Natural killer cell treated with Interleukin-12 subunit alpha and Interleukin-12 subunit beta and Interleukin-15 and Interleukin-18, amount 100 ng/mL, for 72 hours (primary cell): ENCODE measurements around the gene LAMB2. TPM values are rescaled to one million over a fixed set of nuclear protein-coding genes. Genes with fewer than 3 reads are reported as not detected.

Source experiments
- ATAC-seq, 2 donors: fragments of 150-1000 bp; cut with Tn5 transposase in 1 of 2; sonication (Bioruptor Pico), chemical (Tn5 transposase) in 1 of 2; 2 replicates each; pipeline ENCODE4 v1.10.0; 2021
- DNase-seq: peaks from one replicate; pipeline ENCODE4 v3.0.0; 2022; ENCODE audit warnings: low spot score
- H3K27ac Mint-ChIP-seq, 2 donors: 1 replicate in 1 of 2; 2 replicates in 1 of 2; pipeline ENCODE4 v1.8.0; 2022; ENCODE audit warnings: mixed read lengths in 2 of 2, mild to moderate bottlenecking in 1 of 2, moderate library complexity in 1 of 2
- H3K27me3 Mint-ChIP-seq, 2 donors: 1 replicate in 1 of 2; 2 replicates in 1 of 2; pipeline ENCODE4 v1.8.0; 2022; ENCODE audit warnings: mixed read lengths in 2 of 2
- H3K36me3 Mint-ChIP-seq: one replicate; pipeline ENCODE4 v1.8.0; 2022; ENCODE audit warnings: mixed read lengths
- H3K4me1 Mint-ChIP-seq, 2 donors: 1 replicate in 1 of 2; 2 replicates in 1 of 2; pipeline ENCODE4 v1.8.0; 2022; ENCODE audit warnings: low read depth in 2 of 2, mixed read lengths in 2 of 2, mild to moderate bottlenecking in 1 of 2
- H3K4me3 Mint-ChIP-seq: one replicate; pipeline ENCODE4 v1.8.0; 2022; ENCODE audit warnings: mixed read lengths
- H3K9me3 Mint-ChIP-seq: 2 replicates; pipeline ENCODE4 v1.8.0; 2022; ENCODE audit warnings: mixed read lengths
- total RNA-seq, 2 donors: library from RNA; stranded (reverse); gene quantifications; one replicate each; pipeline ENCODE4 v1.2.3, GENCODE V29; 2022

LAMB2 gene
- not detected for total RNA-seq

DNA sequence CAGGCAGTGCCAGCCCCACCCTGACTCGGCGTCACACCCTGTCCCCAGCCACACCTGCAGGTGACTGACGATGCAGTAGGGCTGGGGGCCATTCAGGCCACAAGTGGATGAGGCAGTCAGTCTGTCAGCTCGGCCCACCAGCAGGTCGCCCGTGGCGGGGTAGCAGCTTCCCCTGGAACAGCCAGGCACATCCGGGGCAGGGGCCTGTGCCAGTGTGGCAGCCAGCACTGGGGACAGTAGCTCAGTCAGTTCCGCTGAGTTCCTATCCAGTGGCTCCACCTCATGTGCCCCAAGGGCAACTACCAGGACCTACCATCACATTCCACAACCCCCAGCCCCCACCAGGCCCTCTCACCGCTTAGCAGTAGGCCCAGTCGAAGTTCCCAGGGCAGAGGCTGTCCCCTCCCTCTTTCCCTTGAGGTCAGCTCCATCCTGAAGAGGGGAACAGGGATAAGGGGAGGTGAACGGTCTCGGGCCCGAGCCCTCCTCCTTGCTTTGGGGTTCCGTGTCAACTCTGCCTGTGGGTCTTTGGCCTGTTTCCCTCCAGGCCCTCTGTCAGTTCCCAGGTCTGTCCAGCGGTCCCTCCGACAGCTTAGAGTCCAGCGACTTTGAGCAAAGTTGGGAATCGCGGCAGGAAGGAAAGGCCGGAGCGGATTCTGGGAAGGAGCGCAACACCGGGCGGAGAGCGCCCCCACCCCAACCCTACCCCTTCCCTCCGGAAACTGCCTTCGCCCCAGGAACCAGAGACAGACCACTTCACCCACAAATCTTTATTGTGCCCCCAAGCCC lies at the start of gene LAMB2:
Gene LAMB2 (minus strand): TSS at position 614 of the 789 bp plus-strand sequence. CDS start 183 bp downstream, at position 431.
- ATAC-seq (no peak), DNase-seq (no peak)
- Mint-ChIP-seq H3K4me3 (peak within 1 kb of the TSS; percentile 20), H3K9me3 (no peaks in the 10 kb centered on the region), H3K4me1 (no peaks in the 10 kb centered on the region), H3K27me3 (peaks cover 0 to 8% of the 10 kb centered on the region in 2 donors), H3K27ac (no peak within 1 kb of the TSS), H3K36me3 (no peaks in the 10 kb centered on the region)

GRCh38 chr3:49181351-49181750 lies 48.5 kb upstream of the LAMB2 start:
- no peak for ATAC-seq
- Mint-ChIP-seq H3K27ac (no peak overlapping the region), H3K4me3 (no peak overlapping the region)

DNA sequence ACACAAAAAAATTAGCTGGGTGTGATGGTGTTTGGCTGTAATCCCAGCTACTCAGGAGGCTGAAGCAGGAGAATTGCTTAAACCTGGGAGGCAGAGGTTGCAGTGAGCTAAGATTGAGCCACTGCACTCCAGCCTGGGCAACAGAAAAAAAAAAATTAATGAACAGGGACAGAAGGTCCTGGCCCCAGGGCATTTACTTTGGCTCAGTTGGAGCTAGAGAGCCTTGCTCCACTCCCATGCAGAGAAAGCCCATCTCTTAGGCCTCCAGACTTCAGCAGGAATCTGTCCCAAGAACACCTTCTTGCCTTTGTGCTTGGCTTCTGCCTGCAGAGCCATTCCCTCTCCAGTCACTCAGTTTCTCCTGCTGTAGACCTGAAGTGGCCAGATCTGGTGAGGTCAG lies 47.3 kb upstream of the LAMB2 start:
- Mint-ChIP-seq H3K4me1 (no peaks in the 10 kb centered on the region), H3K36me3 (no peaks in the 10 kb centered on the region)

More at GRCh38 chr3:49181351-49181750, 48.5 kb upstream of the LAMB2 start:
- H3K9me3 Mint-ChIP-seq = no peaks in the 10 kb centered on the region
- H3K4me1 Mint-ChIP-seq = no peaks in the 10 kb centered on the region
- DNase-seq = peak; percentile 29
- no peaks in the 10 kb centered on the region for H3K36me3 Mint-ChIP-seq
- H3K27me3 Mint-ChIP-seq = peaks cover 9 to 10% of the 10 kb centered on the region in 2 donors

DNA sequence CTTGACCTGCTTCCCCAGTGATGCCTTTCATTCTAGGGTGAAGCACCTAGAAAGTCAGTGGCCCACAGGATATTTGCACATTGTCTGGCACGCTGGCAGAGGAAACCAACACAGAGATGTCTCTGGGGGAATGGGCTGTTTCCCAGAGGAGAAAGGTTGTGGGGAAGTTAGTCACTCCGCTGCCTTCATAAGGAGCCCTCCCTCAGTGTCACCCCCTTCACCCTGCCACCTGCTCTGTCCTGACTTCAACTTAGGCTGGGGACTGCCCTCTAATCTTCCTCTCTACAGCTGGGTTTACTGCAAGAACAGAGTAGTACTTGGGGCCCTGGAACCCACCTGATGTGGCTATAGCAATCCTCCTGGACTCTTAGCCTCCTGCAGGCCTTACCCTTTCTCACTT lies 44.2 kb upstream of the LAMB2 start:
- DNase-seq = no peak
- peaks cover 9 to 10% of the 10 kb centered on the region in 2 donors for H3K27me3 Mint-ChIP-seq
- no peaks in the 10 kb centered on the region for H3K9me3 Mint-ChIP-seq
- H3K27ac Mint-ChIP-seq = no peak overlapping the region
- no peak for ATAC-seq
- H3K4me1 Mint-ChIP-seq = peaks cover 0 to under 1% of the 10 kb centered on the region in 2 donors
- H3K36me3 Mint-ChIP-seq = no peaks in the 10 kb centered on the region
- H3K4me3 Mint-ChIP-seq = no peak overlapping the region

More for the DNA sequence above, 47.3 kb upstream of the LAMB2 start:
- DNase-seq = no peak
- Mint-ChIP-seq H3K9me3 (no peaks in the 10 kb centered on the region), H3K4me3 (no peak overlapping the region), H3K27me3 (peaks cover 9 to 10% of the 10 kb centered on the region in 2 donors), H3K27ac (no peak overlapping the region)
- ATAC-seq = no peak

- Mint-ChIP-seq H3K9me3 (no peaks in the 10 kb centered on the region), H3K27ac (no peak overlapping the region), H3K36me3 (no peaks in the 10 kb centered on the region), H3K4me3 (no peak overlapping the region), H3K27me3 (peaks cover 9 to 10% of the 10 kb centered on the region in 2 donors), H3K4me1 (peaks cover 5 to 8% of the 10 kb centered on the region in 2 donors)
- DNase-seq (no peak), ATAC-seq (no peak)
These were observed 42.7 kb upstream of the LAMB2 start for GRCh38 chr3:49175530-49175929.

DNA sequence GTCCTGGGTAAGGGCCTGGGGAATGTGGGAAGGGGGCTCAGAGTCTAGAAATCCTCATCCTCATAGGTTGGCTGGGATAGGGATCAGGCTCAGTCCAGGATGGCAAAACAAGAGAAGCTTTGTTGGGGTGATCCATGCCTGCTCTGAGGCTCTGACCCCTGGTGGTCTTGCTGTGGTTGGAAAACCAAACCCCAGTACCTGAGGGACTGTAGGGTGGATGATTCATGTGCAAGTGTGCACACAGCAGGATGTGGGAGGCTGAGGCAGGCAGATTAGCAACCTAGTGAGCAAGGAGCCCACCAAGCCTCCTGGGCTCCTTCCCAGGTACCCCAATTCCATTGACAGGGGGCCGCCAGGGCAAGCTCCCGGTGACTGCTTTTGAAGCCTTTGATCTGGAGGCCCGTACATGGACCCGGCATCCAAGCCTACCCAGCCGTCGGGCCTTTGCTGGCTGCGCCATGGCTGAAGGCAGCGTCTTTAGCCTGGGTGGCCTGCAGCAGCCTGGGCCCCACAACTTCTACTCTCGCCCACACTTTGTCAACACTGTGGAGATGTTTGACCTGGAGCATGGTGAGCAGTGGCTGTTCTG lies 41.6 kb upstream of the LAMB2 start:
- no peak overlapping the region for H3K27ac Mint-ChIP-seq
- DNase-seq (no peak), ATAC-seq (no peak)
- no peaks in the 10 kb centered on the region for H3K36me3 Mint-ChIP-seq
- no peaks in the 10 kb centered on the region for H3K9me3 Mint-ChIP-seq
- H3K4me1 Mint-ChIP-seq = peaks cover 5 to 11% of the 10 kb centered on the region in 2 donors
- H3K27me3 Mint-ChIP-seq = peaks cover 6 to 7% of the 10 kb centered on the region in 2 donors
- no peak overlapping the region for H3K4me3 Mint-ChIP-seq

DNA sequence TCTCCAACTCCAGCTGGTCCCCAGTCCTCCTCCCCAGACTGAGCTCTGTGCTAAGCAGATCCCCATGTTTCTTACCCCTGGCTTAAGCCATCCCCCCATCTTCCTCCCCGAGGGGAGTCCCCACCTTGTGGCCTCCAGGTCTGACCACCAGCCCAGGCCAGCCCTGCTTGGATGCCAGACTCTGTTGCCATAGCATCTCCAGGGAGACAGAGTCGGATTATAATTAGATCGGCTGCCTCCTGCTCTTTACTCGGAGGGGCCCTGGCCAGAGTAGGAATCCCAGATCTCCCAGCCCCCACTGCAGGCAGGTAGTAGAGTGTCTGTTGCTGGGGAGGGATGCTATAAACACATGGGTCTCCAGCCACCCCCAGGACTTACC lies 40.9 kb upstream of the LAMB2 start:
- Mint-ChIP-seq H3K27me3 (peaks cover 0 to under 1% of the 10 kb centered on the region in 2 donors), H3K9me3 (no peaks in the 10 kb centered on the region), H3K27ac (no peak overlapping the region), H3K4me1 (peaks cover 5 to 11% of the 10 kb centered on the region in 2 donors), H3K4me3 (no peak overlapping the region), H3K36me3 (no peaks in the 10 kb centered on the region)
- DNase-seq (no peak), ATAC-seq (no peak)

- H3K4me1 Mint-ChIP-seq = peaks cover 5 to 11% of the 10 kb centered on the region in 2 donors
These were observed 40.4 kb upstream of the LAMB2 start for GRCh38 chr3:49173116-49173791.

GRCh38 chr3:49172551-49173041 lies 39.7 kb upstream of the LAMB2 start:
- H3K27ac Mint-ChIP-seq = no peak overlapping the region
- no peaks in the 10 kb centered on the region for H3K36me3 Mint-ChIP-seq
- DNase-seq = no peak
- no peaks in the 10 kb centered on the region for H3K9me3 Mint-ChIP-seq
- no peak overlapping the region for H3K4me3 Mint-ChIP-seq
- no peaks in the 10 kb centered on the region for H3K27me3 Mint-ChIP-seq
- ATAC-seq = no peak
- H3K4me1 Mint-ChIP-seq = peaks cover 5 to 11% of the 10 kb centered on the region in 2 donors

More at GRCh38 chr3:49173116-49173791, 40.4 kb upstream of the LAMB2 start:
- Mint-ChIP-seq H3K27ac (no peak overlapping the region), H3K36me3 (no peaks in the 10 kb centered on the region), H3K9me3 (no peaks in the 10 kb centered on the region), H3K4me3 (no peak overlapping the region), H3K27me3 (no peaks in the 10 kb centered on the region)
- DNase-seq (no peak), ATAC-seq (no peak)

- H3K36me3 Mint-ChIP-seq = no peaks in the 10 kb centered on the region
- no peaks in the 10 kb centered on the region for H3K9me3 Mint-ChIP-seq
- ATAC-seq (no peak), DNase-seq (no peak)
- no peaks in the 10 kb centered on the region for H3K27me3 Mint-ChIP-seq
- H3K27ac Mint-ChIP-seq = no peak overlapping the region
- peak overlapping the region; percentile 15 for H3K4me3 Mint-ChIP-seq
- H3K4me1 Mint-ChIP-seq = peaks cover 5 to 11% of the 10 kb centered on the region in 2 donors
These were observed 39.1 kb upstream of the LAMB2 start for GRCh38 chr3:49171775-49172500.

- Mint-ChIP-seq H3K27ac (peak within 1 kb of the TSS; percentile 26 to 78), H3K27me3 (no peaks in the 10 kb centered on the region), H3K36me3 (no peaks in the 10 kb centered on the region), H3K4me3 (peak within 1 kb of the TSS; percentile 82), H3K9me3 (no peaks in the 10 kb centered on the region), H3K4me1 (peaks cover 5 to 13% of the 10 kb centered on the region in 2 donors)
- peak; percentile 84 for DNase-seq
- peak; percentile 84 to 86 for ATAC-seq
These were observed 38.4 kb upstream of the LAMB2 start, which contains the start of gene KLHDC8B for GRCh38 chr3:49171119-49171774. KLHDC8B (plus strand) TSS chr3:49171598; CDS start chr3:49172770, 1,172 bp downstream.

- DNase-seq (no peak), ATAC-seq (no peak)
- Mint-ChIP-seq H3K4me1 (peaks cover 5 to 14% of the 10 kb centered on the region in 2 donors), H3K36me3 (no peaks in the 10 kb centered on the region), H3K4me3 (peak overlapping the region; percentile 82), H3K27me3 (no peaks in the 10 kb centered on the region), H3K9me3 (no peaks in the 10 kb centered on the region), H3K27ac (peak overlapping the region; percentile 26 to 78)
These were observed 37.9 kb upstream of the LAMB2 start for GRCh38 chr3:49170744-49171118.
